Prostate gland (tissue), 2 donors: Measurements from ENCODE around the gene ACTR1B. TPM values are rescaled to one million over a fixed set of nuclear protein-coding genes. Genes with fewer than 3 reads are reported as not detected.

Experiments
- DNase-seq: peaks from one replicate; pipeline ENCODE4 v3.0.0-alpha.2; 2019; ENCODE audit warnings: low spot score
- H3K27ac ChIP-seq, 2 donors: fragments of 200-600 bp; sonication (generic); 2 replicates each; pipeline ENCODE4 v1.5.1; 2017 to 2019
- H3K27me3 ChIP-seq: fragments of 200-600 bp; sonication (generic); replicated peaks from 2 replicates; pipeline ENCODE4 v1.5.1; 2019; ENCODE audit not compliant: insufficient read depth
- H3K36me3 ChIP-seq, 2 donors: fragments of 200-600 bp; sonication (generic); 1 replicate in 1 of 2; 2 replicates in 1 of 2; pipeline versions ENCODE4 v1.5.1 to v1.8.1; 2017 to 2019
- H3K4me1 ChIP-seq: fragments of 200-600 bp; sonication (generic); replicated peaks from 2 replicates; pipeline ENCODE4 v1.5.1; 2019
- H3K4me3 ChIP-seq, 2 donors: fragments of 200-600 bp; sonication (generic); 2 replicates each; pipeline ENCODE4 v1.5.1; 2017 to 2019
- H3K9me3 ChIP-seq: fragments of 200-600 bp; sonication (generic); 2 replicates; pipeline ENCODE4 v1.5.1; 2017
- CTCF ChIP-seq, 4 experiments: fragments of 200-600 bp in 2 of 4; fragments of 450-650 bp in 2 of 4; sonication (generic) in 2 of 4; IDR thresholded peaks; 1 replicate in 3 of 4; 2 replicates in 1 of 4; pipeline ENCODE4 v1.5.1; 2016 to 2019; ENCODE audit warnings: antibody characterized with exemption in 4 of 4, mild to moderate bottlenecking in 2 of 4, moderate library complexity in 2 of 4
- POLR2A ChIP-seq: fragments of 450-650 bp; IDR thresholded peaks from one replicate; pipeline ENCODE4 v1.6.1; 2016; ENCODE audit warnings: antibody characterized with exemption, mild to moderate bottlenecking
- POLR2AphosphoS5 ChIP-seq: sonication (generic); formaldehyde crosslinking; IDR thresholded peaks from one replicate; pipeline ENCODE4 v1.6.1; 2017; ENCODE audit warnings: antibody characterized with exemption
- WGBS: methylation state at CpG from one replicate; pipeline ENCODE4 v1.1.5; 2018; 5-methylcytosine and 5-hydroxymethylcytosine counted together
- intact Hi-C: fragments of 100-400 bp; cut with DNase I; formaldehyde crosslinking; loops from one replicate; pipeline ENCODE4 v1.14.2; 2022
- total RNA-seq, 2 donors: library from RNA; depleted of rRNA; stranded (reverse); fragments of >200 nt; gene quantifications; one replicate each; pipeline ENCODE4 v1.1.0, GENCODE V29; 2016

ACTR1B gene
- total RNA-seq, 2 donors from 2014 or later = 80.5 to 102 TPM

GRCh38 chr2:97660044-97660774, 3.6 kb downstream of the ACTR1B start:
- H3K36me3 ChIP-seq = peaks cover 6 to 11% of the 10 kb centered on the region in 2 donors
- DNase-seq = no peak
- intact Hi-C loops = loop anchor here (10.0 kb wide), 1 partner anchor 335 kb away; the partner anchor contains the start of gene TMEM131
- no peaks in the 10 kb centered on the region for H3K27me3 ChIP-seq
- no peak overlapping the region for H3K27ac ChIP-seq
- TF ChIP-seq POLR2A = no peak
- no peak for TF ChIP-seq CTCF (IDR thresholded peaks at IDR 0.05)
- no peak for TF ChIP-seq POLR2AphosphoS5
- 92% methylated on average over 20 of the region's 20 CpGs for WGBS
- no peak overlapping the region for H3K4me3 ChIP-seq
- H3K9me3 ChIP-seq = no peaks in the 10 kb centered on the region
- peaks cover 14% of the 10 kb centered on the region for H3K4me1 ChIP-seq

DNA sequence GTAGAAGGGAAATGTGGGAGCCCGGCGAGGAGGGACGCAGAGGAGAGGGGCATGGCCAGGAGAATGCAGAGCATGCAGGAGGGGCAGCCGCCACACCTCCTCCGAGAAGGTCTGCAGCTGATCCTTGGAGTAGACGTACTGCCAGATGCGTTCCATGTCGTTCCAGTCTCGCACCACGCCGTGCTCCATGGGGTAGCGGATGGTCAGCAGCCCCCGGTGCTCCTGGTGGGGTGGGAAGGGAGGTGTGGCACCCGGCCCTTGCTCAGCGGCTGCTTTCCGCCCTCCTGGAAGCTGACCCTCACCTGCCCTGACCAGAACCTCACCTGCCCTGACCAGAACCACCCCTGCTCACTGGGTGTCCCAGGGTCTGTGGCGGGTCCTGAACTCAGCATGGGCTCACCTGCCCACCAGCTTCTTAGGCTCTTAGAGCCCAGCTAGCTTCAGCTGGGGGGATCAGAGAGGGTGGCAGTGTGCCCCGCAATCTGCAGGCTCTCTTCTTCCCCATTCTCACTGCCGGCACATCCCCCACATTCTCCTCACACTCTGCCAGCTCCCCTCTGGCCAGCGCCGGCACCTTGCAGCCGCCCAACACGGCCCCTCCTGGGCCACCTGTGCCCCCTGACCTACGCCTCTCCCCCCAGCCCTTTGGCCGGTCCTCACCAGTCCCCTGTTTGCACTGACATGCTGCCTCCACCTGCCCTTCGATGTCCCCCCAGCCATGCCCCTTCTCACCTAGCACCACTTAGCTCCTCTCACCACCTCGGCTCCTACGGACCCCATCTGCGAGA, 4.4 kb downstream of the ACTR1B start:
- Histone ChIP-seq H3K36me3 (peaks cover 6 to 11% of the 10 kb centered on the region in 2 donors), H3K27me3 (no peaks in the 10 kb centered on the region), H3K4me1 (peaks cover 14% of the 10 kb centered on the region), H3K4me3 (no peak overlapping the region), H3K9me3 (no peaks in the 10 kb centered on the region), H3K27ac (no peak overlapping the region)
- 92% methylated on average over 29 of the region's 29 CpGs for WGBS
- TF ChIP-seq POLR2A (no peak), POLR2AphosphoS5 (no peak), CTCF (IDR thresholded peaks at IDR 0.05) (no peak)
- intact Hi-C loops = loop anchor here (10.0 kb wide), 1 partner anchor 335 kb away; the partner anchor contains the start of gene TMEM131
- no peak for DNase-seq

GRCh38 chr2:97658691-97659157, 5.1 kb downstream of the ACTR1B start:
- TF ChIP-seq POLR2A (no peak), POLR2AphosphoS5 (no peak), CTCF (IDR thresholded peaks at IDR 0.05) (no peak)
- H3K9me3 ChIP-seq = no peaks in the 10 kb centered on the region
- H3K27me3 ChIP-seq = no peaks in the 10 kb centered on the region
- no peak overlapping the region for H3K27ac ChIP-seq
- intact Hi-C loops = no loop called here
- H3K36me3 ChIP-seq = peaks cover 6 to 11% of the 10 kb centered on the region in 2 donors
- peaks cover 14% of the 10 kb centered on the region for H3K4me1 ChIP-seq
- 91% methylated on average over 13 of the region's 13 CpGs for WGBS
- no peak overlapping the region for H3K4me3 ChIP-seq
- no peak for DNase-seq

GRCh38 chr2:97657986-97658690, 5.7 kb downstream of the ACTR1B start:
- Histone ChIP-seq H3K27ac (no peak overlapping the region), H3K4me3 (no peak overlapping the region), H3K9me3 (no peaks in the 10 kb centered on the region), H3K36me3 (peaks cover 6 to 11% of the 10 kb centered on the region in 2 donors), H3K4me1 (peaks cover 14% of the 10 kb centered on the region), H3K27me3 (no peaks in the 10 kb centered on the region)
- TF ChIP-seq POLR2A (no peak), CTCF (IDR thresholded peaks at IDR 0.05) (no peak), POLR2AphosphoS5 (no peak)
- DNase-seq = no peak
- intact Hi-C loops = no loop called here
- WGBS = 91% methylated on average over 37 of the region's 37 CpGs
